NCI-H2196 treated with DMSO at 0.1 percent for 48 hours (cell line): ENCODE data around the gene SOD2.
"Not testable (repeated sequence)": the region's sequence is repeated elsewhere in the genome, so short reads cannot be mapped to it uniquely, and the experiment has no call there.

ENCODE experiments used
- DNase-seq: peaks from one replicate; lab custom pipeline; 2025; ENCODE audit not compliant: unreplicated experiment; lab: John Stamatoyannopoulos, UW

The SOD2 gene

DNA sequence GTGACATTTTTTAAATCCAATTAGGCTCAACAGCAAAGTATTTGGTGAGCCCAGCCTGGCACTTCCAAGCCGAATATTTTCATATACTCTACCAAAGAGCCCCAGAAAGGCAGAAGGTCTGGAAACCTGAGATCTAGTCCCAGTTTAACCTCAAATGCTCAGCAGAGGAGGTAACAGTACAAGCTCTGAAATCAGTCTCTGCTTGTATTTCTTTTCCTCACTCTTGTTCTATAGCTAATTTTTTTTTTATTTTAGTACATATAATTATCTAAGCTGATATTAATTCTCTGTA is 9.1 kb downstream of the SOD2 start:
- DNase-seq: no peak

DNA sequence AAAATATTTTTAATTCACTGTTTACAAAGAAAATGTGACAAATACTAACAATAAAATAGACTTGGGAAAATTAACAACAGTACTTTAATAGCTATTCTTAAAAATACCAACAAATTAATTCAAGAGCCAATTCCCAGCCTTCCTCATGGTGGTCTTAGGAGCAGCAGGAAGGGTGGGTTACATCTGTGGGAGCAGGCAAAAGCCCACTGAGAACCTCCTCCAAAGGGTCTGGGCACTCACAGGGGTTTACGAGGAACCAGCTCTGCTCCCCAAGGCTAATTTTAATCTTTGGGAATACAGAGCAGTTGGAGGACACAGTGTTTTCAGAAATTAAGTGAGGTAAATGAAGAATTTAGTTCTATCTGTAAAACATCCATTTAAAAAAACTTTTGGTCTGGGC is 10.2 kb downstream of the SOD2 start:
- no peak for DNase-seq

DNA sequence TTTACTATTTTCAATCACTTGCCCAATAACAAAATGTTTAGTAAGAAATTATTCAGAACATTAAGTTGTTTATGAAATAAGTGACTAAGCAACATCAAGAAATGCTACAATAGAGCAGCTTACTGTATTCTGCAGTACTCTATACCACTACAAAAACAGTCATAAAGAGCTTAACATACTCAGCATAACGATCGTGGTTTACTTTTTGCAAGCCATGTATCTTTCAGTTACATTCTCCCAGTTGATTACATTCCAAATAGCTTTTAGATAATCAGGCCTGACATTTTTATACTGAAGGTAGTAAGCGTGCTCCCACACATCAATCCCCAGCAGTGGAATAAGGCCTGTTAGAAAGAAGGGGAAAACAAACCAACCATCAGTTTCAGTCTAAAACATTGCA is 10.7 kb downstream of the SOD2 start:
- no peak for DNase-seq

DNA sequence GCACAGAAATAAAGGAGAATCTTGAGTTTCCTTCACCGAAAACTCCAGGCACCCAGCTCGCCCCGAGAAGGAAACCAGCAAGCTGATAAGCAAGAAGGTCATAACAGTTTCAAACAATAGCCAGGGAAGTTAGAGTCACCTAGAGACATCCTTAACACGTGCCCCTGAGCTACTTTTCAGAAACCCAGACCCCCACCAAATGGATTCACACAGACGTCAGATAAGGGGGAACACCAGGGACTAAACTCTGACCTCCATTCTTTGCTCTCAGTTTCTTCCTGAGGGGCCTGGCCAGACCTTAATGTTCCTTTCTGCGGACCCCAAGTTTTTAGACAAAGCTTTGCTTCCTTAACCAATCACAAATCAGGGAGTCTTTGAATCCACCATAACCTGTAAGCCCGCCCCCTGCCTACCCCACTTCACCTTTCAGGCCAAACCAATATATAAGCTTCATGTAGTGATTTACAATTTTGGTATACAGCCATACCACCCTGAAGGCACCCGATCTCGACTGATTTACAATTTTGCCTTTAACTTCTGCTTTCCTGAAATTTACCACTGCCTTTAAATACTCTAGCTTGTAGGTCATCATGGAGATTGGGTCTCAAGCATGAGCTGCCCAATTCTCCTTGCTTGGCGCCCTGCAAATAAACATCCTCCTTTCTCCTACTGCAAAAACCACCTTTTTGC is 11.7 kb downstream of the SOD2 start:
- no peak for DNase-seq

DNA sequence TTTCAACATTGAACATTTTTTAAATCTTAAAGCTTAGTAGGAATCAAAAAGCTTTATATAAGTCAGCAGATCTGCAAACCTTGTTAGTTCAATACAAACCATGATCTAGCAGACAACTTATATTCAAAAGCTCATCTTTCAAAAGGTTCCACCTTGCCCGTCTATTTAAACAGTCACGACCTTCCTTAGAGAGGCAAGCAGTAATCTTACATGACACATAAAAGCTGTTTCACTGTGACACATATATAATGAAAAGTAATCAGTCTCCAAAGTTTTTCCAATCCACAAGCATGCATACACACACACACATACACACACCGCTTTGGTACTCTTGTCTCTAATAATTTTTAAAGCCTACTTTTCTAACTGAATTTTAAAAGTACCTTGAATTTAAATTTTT is 12.9 kb downstream of the SOD2 start:
- DNase-seq: no peak

DNA sequence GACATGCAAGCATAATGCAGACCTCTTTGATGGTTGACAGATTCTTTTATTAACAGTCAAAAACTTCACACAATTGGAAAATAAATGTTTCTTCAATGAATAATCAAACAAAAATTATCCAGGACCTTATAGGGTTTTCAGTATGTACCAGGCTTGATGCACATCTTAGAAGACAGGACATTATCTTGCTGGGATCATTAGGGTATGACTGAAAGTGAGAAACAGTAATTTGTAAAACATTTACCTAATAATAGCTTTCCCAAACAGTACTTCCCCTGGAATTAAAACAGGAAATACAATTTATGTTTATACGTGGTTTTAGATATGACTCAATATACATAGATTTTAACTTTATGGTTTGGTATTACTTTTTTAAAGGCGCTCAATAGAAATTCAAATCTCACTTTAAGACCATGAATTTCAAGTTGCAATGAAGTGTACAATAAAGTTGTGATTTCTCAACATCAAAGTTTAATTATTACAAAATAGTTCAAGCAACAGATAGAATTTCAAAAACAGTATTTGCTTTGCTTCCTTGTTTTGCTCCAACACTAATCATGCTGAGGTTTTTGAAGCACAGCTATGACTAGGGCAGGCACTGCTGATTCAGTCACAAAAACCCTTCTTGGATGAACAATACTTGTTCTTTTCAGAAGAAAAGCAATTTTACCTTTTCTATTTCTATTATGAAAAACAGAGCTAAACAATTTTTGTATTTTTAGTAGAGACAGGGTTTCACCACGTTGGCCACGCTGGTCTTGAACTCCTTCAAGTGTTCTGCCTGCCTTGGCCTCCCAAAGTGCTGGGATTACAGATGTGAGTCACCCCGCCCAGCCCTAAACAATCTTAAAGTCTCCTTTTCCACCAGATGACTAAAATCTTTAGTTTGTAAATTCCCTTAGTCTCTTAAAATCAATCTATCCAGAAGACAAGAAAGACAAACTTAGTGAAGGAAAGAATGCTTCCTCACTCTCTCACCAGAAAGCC is 13.7 kb downstream of the SOD2 start:
- no peak for DNase-seq

DNA sequence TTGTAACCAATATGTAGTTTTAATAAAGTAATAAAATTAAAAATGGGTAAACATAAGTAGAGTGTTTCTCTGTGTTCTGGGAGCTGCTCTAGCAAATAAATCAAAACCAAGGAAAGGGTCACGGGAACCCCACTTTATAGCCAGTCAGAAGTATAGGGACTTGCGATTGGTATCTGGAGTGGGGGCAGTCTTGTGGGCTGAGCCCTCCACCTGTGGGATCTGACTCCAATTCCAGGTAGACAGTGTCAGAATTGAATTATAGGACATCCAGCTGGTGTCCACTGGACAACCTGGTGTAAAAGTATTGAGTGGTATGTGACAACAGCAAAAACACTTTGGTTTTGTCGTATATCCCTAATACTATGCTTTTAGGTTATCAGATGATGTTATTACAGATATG is 14.5 kb downstream of the SOD2 start:
- no peak for DNase-seq

DNA sequence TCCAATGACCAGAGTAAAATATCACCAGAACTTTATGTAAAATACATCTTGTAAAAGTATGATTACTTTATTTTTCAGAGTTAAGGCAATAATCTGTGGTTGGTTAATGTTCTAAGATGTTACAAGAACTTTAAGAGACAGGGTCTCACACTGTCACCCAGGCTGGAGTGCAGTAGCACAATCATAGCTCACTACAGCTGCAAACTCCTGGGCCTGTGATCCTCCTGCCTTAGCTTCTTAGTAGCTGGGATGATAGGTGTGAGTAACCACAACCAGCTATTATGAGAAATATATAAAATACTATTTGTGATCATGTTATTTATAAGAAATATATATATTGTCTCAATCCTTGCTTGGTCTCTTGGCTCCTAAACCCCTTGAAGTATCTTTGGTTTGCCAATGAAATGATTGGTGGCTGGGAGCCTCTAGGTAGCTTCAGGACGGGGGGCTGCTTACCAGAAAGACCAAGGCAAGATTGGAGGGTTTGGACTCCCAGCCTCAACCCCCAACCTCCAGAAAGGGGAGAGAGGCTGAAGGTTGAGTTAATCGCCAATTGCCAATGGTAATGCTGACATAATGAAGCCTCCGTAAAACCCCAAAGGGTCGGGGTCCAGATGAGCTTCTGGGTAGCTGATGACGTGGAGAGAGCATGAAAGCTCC is 15.4 kb downstream of the SOD2 start:
- DNase-seq: no peak

DNA sequence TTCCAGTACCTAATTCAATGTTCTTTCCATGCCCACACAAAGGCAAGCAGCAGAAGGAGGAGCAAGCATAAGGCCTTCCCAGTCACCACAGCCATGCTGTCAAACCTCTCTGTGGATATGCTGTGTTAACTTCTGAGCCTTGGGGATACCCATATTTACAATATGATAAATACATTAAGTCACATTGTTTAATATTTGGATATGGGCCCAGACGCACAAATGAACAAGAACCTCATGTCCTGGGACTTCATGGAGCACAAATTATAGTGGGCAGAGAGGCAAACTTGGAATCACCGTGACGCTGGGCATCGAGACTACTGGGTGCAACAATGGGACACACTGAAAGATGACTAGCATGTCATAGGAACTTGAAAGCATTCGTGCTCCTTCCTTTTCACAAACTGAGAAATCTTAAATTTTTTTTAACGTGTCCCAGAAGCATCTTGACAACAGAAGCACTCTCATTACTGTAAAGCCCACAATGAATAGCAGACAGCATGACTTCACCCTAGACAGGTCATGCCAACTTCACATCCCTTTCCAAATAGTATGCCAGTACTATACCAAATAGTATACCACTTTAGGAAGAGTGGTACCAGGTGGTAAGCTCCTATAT is 16.0 kb downstream of the SOD2 start:
- DNase-seq: no peak

DNA sequence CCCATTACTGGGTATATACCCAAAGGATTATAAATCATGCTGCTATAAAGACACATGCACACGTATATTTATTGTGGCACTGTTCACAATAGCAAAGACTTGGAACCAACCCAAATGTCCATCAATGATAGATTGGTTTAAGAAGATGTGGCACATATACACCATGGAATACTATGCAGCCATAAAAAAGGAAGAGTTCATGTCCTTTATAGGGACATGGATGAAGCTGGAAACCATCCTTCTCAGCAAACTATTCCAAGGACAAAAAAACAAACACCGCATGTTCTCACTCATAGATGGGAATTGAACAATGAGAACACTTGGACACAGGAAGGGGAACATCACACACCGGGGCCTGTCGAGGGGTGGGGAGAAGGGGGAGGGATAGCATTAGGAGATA is 16.8 kb downstream of the SOD2 start:
- DNase-seq: not testable (repeated sequence)

DNA sequence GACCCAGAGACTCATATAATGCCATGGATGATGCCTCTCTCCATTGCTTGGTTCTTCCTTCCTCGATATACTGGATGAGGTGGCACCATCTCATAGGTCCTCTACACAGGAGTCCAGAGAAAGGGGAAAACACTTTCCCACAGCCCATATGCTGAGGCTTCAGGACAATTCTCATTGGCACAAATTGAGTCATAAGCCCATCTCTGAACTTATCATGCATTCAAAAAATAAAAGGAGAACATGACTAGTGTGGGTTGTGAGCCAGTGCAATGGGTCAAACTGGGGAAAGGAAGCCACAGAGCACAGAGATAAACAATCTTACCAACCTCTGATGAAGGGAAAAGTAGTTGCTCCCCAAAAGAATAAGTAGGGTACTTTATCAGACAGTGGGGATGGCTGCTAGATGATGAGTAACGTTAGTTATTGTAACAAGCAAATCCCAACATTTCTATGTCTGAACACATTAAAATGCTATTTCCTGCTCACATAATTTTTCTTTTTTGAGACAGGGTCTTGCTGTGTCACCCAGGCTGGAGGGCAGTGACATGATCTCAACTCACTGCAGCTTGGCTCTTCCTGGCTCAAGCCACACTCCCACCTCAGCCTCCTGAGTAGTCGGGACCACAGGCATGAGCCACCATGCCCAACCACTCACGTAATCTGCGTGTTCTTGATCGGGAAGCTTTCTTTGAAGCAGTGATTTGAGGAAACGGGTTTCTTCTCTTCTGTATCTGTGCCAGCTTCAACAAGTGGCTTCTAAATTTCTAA is 27.0 kb downstream of the SOD2 start:
- DNase-seq: no peak

DNA sequence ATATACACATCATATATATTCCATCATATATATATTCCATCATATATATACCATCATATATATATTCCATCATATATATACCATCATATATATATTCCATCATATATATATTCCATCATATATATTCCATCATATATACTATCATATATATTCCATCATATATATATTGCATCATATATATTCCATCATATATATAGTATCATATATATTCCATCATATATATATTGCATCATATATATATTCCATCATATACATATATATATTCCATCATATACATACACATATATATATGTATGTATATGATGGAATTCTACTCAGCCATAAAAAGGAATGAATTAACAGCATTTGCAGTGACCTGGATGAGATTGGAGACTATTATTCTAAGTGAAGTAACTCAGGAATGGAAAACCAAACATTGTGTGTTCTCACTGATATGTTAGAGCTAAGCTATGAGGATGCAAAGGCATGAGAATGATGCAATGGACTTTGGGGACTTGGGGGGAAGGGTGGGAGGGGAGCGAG is 29.6 kb downstream of the SOD2 start:
- DNase-seq: not testable (repeated sequence)

DNA sequence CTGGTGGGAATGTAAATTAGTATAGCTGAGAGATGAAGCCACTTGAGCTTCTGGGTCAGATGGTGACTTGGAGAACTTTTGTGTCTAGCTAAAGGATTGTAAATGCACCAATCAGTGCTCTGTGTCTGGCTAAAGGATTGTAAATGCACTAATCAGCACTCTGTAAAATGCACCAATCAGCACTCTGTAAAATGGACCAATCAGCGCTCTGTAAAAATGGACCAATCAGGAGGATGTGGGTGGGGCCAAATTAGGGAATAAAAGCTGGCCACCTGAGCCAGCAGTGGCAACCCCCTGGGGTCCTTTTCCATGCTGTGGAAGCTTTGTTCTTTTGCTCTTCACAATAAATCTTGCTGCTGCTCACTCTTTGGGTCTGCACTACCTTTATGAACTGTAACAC is 31.1 kb downstream of the SOD2 start:
- not testable (repeated sequence) for DNase-seq

DNA sequence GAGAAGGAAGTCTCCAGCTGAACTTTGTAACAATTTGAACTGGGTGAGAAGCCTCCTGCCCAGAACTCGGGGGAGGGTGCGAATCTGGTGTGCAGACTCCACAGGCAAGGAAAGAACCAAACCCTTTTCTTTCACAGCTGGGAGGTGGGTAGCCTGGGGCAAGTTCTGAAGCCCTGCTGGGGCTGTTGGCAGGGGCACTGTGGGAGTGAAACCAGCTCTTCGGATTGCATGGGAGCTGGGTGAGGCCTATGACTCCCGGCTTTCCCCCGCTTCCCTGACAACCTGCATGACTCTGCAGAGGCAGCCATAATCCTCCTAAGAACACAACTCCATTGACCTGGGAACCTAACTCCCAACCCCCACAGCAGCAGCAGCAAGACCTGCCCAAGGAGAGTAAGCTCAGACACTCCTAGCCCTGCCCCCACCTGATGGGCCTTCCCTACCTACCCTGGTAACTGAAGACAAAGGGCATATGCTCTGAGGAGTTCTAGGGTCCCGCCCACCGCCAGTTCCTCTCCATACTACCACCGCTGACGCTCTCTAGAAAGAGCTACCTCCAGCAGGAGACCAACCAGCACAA is 37.5 kb downstream of the SOD2 start:
- DNase-seq: no peak

DNA sequence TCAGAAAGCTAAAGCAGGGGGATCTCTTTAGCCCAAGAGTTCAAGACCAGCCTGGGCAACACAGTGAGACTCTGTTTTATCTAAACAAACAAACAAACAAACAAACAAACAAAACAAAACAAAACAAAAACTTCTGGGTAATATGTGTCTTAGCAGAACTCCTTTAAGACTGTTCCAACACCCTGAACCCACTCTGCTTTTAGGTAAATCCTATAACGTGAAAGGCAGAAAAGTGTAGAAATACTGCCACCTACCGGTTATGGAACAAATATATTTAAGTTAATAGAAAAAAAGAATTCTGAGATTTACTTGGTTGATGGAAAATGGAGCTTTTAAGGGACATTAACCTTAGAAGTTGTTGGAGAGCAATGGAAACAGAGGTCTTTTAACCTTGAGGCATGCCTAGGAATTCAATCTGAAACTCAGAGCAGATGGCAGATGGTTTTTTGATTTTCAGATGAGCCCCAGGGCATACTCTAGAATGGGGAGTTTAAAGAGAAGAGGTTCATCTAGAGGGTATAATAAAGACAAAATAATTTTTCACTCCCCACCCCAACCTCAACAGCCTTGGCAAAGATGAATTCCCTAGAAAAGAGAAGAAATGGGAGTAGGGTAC is 38.5 kb downstream of the SOD2 start:
- DNase-seq: peak; percentile 3

DNA sequence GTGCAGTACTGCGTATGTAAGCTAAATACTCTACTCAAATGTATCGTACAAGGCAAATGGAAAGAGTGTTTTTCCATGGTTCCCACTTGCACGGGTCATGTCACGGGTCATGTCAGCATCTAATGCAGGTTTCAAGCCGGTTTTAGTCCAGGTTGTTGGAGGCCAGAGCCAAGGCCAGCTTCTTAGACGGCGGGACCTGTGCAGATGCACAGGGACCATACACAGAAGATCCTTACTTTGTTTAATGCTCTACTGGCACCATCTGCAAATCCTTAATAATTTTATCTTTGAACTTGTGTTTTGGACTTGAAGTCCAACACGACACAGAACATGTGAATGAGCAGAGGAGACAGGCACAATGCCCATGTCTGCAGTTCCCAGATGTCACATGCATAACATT is 42.7 kb downstream of the SOD2 start:
- no peak for DNase-seq

DNA sequence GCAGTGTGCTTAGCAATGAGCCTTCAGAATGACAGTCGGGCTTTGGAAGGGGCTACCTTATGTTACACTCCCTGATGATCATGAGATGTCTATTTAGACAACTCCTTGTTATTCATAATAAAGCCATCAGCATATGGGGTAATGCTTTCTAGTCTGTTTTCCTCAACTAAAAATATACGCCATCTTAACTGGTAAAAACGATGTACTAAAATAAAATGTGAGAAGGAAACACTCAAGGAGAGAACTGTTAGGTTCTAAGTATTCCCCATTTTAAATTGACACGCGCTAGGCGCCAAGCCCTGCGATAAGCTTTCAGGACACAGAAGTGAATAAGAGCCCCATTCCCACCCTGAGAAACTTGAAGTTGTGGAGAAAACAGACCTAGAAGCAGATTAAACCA is 43.6 kb downstream of the SOD2 start:
- DNase-seq: no peak

DNA sequence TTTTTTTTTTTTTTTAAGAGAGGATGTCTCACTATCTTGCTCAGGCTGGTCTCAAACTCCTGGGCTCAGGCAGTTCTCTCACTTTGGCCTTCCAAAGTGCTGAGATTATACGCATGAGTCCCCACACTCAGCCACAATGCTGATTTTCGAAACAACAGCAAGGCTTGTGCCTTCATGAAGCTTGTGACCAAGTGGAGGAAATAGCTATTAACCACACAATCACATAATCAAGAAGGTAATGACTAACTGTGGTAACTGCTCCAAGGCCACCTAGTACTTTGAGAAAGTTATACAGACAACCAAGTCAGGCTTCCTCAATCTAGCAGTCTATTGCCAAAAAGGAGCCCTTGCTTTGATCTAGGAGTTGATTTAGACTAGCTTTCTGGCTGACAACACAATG is 46.3 kb downstream of the SOD2 start:
- no peak for DNase-seq

DNA sequence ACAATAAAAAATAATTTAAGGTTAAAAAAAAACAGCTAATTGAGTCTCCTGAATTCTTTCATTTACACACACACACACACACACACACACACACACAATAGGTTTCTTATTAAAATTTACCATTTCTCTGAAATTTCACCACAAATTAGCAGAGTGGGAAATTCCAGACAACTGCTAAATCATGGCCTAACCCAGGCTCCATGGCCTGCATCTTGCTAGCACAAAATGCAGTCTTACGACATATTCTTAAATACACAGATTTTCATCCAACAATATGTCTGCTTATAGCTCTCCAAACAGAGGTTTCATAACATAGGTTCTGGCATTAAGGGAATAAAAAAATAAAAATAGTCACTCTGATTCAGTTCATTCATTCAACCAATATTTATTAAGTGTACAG is 46.9 kb downstream of the SOD2 start:
- DNase-seq: no peak

DNA sequence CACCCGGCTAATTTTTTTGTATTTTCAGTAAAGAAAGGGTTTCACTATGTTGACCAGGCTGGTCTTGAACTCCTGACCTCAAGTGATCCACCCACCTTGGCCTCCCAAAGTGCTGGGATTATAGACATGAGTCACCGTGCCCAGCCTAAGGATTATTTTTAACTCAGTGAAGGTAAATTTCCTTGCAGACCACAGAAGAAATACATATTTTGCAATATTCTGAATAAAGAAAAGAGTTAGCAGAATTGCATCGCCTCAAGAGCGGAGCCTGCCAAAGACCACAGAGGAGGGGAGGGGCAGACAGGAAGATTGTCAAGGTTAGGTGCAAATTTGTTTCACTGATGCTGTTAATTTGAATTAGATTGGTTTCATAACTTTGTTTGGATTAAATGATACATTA is 47.4 kb downstream of the SOD2 start:
- no peak for DNase-seq
